Pulmonary artery endothelial cell (primary cell): ENCODE data around the gene ACYP1. TPM values are rescaled to one million over a fixed set of nuclear protein-coding genes. Genes with fewer than 3 reads are reported as not detected.

Experiments used
- DNase-seq: peaks from one replicate; pipeline ENCODE4 v3.0.0-alpha.2; 2011; ENCODE audit warnings: low read depth, low spot score
- total RNA-seq: library from RNA; depleted of rRNA; stranded (reverse); fragments of >200 nt; gene quantifications from 2 replicates; pipeline ENCODE4 v1.2.3, GENCODE V29; 2014

Gene ACYP1
- total RNA-seq, result 9.7 and 13.7 TPM in 2 replicates

GRCh38 chr14:75063491-75064204, at the start of gene ACYP1:
Gene ACYP1, minus strand, starts transcription at chr14:75064024. Its CDS starts 471 bp downstream, at chr14:75063553.
- no peak for DNase-seq

GRCh38 chr14:75109877-75110276, 46.1 kb upstream of the ACYP1 start:
- DNase-seq, result no peak

- no peak for DNase-seq
Measured at GRCh38 chr14:75107186-75107585, 43.4 kb upstream of the ACYP1 start.

DNA sequence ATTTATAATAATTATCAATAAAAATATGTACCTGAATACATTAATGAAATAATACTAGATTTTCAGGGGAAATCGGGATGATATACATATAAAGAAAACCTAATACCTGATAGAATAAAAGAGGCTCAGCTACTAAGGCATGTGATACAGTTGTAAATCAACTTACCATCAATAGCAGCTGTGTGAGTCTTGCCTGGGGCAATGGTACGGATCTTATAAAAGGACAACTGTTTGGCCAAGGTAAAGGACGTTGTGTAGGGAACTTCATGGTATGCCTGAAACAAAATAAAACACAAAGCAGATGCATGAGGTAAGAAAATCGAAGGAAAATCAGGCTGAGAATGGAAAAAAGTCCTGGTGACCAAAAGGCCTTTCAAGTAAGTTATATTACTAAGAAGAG, 37.7 kb upstream of the ACYP1 start:
- DNase-seq, result no peak

DNA sequence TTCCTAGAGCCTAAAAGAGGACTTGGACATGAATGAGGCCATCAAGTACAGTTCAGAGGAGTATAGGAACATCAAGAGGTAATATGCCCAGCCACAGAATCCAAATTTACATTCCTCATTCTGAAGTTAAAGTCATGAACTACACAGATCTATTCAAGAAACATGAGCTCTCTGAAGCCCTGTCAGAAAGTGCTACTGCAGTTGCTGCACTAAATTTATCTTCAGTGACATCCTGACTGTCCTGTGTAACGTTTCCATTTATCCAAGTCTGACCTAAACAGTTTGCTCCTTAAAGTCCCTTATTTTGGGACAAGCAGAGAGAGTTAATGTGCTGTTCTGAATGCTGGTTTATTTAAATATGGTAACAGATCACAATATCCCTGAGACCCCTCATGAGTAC, 34.9 kb upstream of the ACYP1 start:
- no peak for DNase-seq

- DNase-seq, result no peak
Measured at GRCh38 chr14:75098212-75098611, 34.4 kb upstream of the ACYP1 start.

- no peak for DNase-seq
Measured at GRCh38 chr14:75096959-75097358, 33.1 kb upstream of the ACYP1 start.

DNA sequence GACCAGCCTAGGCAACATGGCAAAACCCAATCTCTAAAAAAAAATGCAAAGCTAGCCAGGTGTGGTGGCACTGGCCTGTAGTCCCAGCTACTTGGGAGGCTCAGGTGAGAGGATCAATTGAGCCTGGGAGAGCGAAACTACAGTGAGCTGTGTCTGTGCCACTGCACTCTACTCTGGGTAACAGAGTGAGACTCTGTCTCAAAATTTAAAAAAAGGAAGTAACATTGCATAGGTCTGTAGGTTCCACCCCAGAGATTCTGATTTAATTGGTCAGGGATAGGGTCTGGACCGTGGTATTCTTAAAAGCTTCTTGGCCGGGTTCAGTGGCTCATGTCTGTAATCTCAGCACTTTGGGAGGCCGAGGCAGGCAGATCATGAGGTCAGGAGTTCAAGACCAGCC, 31.9 kb upstream of the ACYP1 start:
- DNase-seq, result no peak

GRCh38 chr14:75094896-75095295, 31.1 kb upstream of the ACYP1 start:
- DNase-seq, result no peak

- no peak for DNase-seq
Measured at GRCh38 chr14:75092698-75093097, 28.9 kb upstream of the ACYP1 start.

DNA sequence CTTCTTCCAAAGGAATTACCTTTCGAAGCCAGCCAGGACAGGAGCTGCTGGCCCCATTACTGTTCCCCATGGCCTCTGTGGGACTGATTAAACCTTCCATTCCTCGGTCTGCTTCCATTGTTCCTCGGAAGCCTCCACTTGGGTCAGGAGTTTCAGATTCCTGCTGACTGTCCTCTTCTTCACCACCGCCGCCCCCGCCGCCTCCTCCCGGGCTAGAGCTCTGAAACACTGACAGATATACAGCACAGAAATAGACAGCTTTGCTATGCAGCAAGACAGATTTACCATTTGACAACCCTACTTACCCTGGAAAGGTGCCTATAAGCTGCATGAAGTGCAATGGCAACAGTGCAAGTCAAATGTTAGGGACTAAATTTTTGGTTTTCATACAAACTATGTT, 27.4 kb upstream of the ACYP1 start:
- no peak for DNase-seq

DNA sequence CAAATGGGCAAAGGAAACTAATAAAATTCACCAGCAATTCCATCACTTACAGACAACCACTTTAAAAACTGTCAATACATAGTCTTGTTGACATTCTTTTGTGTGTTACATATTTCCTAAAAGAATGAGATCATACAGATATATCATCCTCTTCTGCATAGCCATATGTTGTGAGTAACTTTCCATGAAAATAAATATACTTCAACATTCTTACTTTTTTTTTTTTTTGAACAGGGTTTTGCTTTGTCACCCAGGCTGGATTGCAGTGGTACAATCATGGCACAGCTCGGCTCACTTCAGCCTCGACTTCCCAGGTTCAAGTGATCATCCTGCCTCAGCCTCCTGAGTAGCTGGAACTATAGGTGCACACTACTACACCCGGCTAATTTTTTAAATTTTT, 26.5 kb upstream of the ACYP1 start:
- DNase-seq, result no peak

DNA sequence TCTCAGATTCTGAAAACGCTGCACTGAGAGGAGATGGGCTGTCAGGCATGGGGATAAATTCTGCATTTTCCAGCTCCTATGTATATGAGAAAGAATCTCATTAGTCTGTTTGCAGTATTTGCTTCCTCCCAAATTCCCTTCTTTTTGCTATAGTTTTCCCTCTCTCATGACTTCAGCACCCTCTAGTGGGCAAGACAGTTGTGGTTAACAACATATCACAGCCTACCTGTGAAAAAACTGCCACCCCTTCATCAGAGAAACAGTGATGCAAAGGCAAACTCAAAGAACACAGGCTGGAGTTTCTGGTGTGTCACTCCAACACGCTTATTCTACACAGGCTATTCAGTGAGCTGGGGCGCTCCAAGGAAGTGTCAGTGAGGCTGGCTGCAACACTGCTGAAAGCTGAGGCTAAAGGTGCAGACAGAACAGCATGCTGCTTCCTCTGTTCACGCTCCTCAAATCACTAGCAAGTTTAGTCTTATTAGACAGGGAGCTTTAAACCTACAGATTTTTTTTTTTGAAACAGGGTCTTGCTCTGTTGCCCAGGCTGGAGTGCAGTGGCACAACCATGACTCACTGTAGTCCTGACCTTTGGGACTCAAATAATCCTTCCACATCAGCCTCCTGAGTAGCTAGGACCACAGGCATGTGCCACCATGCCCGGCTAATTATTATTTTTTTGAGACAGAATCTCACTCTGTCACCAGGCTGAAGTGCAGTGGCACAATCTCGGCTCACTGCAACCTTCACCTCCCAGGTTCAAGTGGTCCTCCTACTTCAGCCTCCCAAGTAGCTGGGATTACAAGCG, 24.9 kb upstream of the ACYP1 start:
- DNase-seq, result no peak

DNA sequence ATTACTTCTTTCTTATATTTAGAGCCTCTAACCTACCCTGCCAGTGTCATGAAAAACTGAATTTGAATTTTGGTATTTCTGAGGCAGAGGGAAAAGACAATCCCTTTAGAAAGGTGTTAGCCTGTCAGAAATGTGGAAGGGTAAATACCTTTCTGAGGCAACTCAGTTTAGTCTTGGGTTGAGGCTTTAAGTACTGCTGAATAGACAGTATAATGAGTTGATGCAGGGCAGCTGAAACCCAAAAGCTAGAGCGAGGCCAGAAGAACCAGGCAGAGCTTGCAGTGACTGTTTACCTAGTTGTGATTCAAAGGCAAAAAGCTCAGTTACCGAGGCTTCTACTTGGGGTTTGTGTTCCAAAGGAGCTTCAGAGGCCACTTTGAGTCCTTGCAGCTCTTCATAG, 24.3 kb upstream of the ACYP1 start:
- no peak for DNase-seq

DNA sequence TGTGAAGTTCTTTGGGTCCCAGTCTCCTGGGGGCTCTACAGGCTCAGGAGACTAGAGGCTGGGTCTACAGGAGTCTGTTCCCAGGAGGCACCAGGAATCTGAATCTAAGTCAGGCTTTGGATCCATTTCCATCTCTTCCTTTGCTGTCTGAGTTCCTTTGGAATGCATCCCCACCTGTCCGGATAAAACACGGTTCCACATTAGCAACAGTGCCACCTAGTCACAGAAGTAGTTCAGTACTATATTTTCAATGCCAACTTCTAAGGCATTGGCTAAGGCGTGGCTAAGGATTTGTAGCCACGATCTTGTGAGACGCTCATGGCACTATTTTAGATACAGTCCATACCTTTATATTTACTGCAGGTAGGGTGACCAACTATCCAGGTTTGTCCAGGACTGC, 20.7 kb upstream of the ACYP1 start:
- no peak for DNase-seq

- no peak for DNase-seq
Measured at GRCh38 chr14:75083271-75083670, 19.4 kb upstream of the ACYP1 start.

GRCh38 chr14:75081660-75082229, 17.9 kb upstream of the ACYP1 start:
- no peak for DNase-seq

- no peak for DNase-seq
Measured at GRCh38 chr14:75079521-75079920, 15.7 kb upstream of the ACYP1 start.

- DNase-seq, result no peak
Measured at GRCh38 chr14:75077794-75078193, 14.0 kb upstream of the ACYP1 start.

DNA sequence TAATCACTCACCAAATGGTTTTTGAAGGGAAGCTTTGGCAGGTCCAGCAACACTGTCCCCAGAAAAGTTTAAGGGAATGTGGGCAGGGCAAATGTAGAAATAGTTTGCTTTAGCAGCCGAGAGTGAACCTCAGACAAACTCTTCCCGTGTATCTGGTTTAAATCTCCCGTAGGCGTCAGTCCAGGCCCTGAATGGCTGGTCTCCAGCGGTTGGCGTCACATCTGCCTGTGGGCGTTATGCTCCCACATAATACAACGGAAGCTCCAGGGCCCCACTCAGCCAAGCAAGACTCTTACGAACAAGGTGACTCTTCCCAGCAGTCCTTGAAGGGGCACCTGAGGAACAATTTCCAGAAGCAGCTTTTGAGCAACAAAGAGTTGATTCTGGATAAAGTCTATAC, 6.6 kb upstream of the ACYP1 start:
- DNase-seq, result no peak

DNA sequence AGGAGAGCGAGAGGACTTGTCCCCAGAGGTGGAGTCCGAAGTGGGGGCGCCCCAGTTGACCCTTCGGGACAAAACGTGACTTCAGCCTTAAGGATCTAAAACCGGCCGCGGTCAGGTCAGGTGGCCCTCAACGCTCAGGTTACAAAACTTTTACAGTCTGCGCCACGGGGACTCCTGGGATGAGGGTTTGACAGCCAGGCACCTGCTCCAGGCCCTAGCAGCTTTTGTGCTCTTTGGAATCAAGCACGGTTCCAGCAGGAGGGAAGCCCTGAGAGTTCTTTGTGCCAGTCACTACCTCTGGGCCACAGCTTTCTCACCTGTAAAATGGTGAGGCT, 6.0 kb upstream of the ACYP1 start:
- DNase-seq, result no peak

GRCh38 chr14:75069121-75069810, 5.4 kb upstream of the ACYP1 start, which contains the start of gene ZC2HC1C:
Gene ZC2HC1C, plus strand, starts transcription at chr14:75069641. Its CDS starts 933 bp downstream, at chr14:75070574.
- DNase-seq, result peak; percentile 71
